LNCaP clone FGC (cell line): Measurements from ENCODE around the gene KCNQ1.

Experiments
- DNase-seq: peaks from one replicate; pipeline ENCODE4 v3.0.0-alpha.2; 2011; ENCODE audit warnings: low read depth
- H3K4me3 ChIP-seq: 2 replicates; pipeline ENCODE4 v1.5.1; 2011; ENCODE audit warnings: mild to moderate bottlenecking, low read depth, low read length, control low read depth
- CTCF ChIP-seq: IDR thresholded peaks from 2 replicates; pipeline ENCODE4 v1.5.1; 2012; ENCODE audit warnings: mild to moderate bottlenecking; ENCODE audit not compliant: control insufficient read depth, insufficient read depth; ENCODE audit errors: extremely low read depth

KCNQ1 gene

DNA sequence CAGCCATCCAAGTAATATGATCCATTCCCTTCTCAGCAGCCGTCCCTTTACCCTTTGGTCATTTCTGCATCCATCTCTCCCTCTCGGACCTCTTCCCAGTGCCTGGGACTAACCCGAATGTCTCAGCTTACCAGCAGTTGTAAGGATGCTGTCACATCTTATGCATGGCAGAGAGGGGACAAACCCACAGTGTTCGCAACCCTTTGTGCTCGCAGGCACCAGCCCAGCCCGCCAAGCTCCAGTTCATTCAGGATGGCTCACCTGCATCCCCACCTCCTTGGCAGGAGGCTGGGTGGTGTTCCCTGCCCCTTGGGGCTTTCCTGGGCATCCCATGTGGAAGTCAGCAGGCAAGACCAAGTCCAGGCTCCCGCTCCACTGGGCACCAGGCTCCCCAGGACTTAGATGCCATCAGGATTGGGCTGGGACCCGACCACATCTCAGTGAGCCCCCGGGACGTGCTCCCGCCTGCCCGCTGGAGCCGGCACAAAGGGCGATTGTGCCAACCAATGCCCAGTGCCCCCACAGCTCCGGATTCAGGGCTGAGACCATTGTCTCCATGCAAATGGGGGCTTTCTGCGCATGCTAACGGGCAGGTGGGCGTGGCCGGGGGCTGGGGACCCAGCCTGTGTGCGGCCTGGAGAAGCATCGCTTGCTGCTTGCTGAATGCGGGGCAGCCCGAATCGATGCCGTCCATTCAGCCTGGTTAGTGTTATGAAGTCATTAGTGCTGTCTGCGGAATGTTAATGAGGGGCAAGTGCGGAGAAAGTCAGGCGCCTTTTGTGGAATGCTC is 146.4 kb downstream of the KCNQ1 start:
- no peak for DNase-seq
- TF ChIP-seq CTCF: no peak
- no peak overlapping the region for H3K4me3 ChIP-seq

GRCh38 chr11:2591805-2592204 is 147.0 kb downstream of the KCNQ1 start:
- no peak for TF ChIP-seq CTCF
- no peak for DNase-seq
- H3K4me3 ChIP-seq: no peak overlapping the region

- no peak overlapping the region for H3K4me3 ChIP-seq
- TF ChIP-seq CTCF: no peak
- DNase-seq: no peak
These were observed 148.0 kb downstream of the KCNQ1 start for GRCh38 chr11:2592559-2593392.

DNA sequence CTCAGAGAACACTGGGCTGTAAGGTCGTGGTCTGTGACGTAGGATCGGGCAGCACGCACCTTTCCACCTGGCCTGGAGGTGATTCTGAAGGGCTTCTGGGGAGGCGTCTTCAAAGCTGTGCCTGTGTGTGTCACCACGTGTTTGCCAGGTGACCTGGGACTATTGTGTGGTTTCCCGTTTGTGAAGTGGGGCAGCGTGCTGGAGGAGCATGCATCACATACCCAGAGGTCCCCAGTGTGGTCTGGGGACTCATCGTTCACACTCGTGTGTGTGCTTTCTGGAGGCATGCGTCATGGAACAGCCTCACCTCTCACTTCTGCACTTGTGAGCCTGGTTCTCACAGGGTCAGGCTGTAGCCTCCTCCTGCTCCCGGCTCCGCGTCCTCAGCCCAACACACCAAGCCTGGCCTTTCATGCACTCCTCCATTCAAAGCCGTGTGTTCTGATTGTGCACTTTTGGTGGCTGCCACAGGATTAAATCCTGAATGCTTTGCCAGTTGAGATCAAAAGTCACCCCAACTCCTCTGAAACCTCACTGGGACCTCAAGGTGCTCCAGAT is 148.7 kb downstream of the KCNQ1 start:
- no peak for DNase-seq
- TF ChIP-seq CTCF: no peak
- no peak overlapping the region for H3K4me3 ChIP-seq

GRCh38 chr11:2594267-2594666 is 149.5 kb downstream of the KCNQ1 start:
- no peak for TF ChIP-seq CTCF
- DNase-seq: no peak
- H3K4me3 ChIP-seq: no peak overlapping the region

DNA sequence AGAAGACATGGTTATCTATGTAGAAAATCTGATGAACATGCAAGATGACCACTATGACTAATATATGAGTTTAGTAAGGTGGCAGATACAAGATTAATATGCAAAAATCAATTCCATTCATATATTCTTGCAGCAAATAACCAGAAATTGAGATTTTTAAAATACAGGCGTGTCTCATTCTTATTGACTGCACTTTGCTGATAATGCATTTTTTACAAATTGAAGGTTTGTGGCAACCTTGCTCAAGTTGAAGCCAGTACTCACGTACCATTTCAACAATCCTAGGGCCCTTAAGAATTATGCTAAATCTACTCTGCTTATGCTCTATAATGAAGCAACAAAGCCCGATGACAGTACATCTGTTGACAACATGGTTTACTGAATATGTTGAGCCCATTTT is 150.4 kb downstream of the KCNQ1 start:
- H3K4me3 ChIP-seq: no peak overlapping the region
- DNase-seq: no peak
- TF ChIP-seq CTCF: no peak
